Neural progenitor cell (in vitro differentiated cells): ENCODE measurements around the gene TMEM178B. TPM values are rescaled to one million over a fixed set of nuclear protein-coding genes. Genes with fewer than 3 reads are reported as not detected.
A peak's percentile ranks its signal among the peaks of the same experiment; 100 is the strongest.

Source experiments
- DNase-seq: peaks from one replicate; pipeline ENCODE4 v3.0.0-alpha.2; 2016; ENCODE audit warnings: low spot score
- H2AFZ ChIP-seq: fragments of 200-600 bp; sonication (generic); replicated peaks from 2 replicates; pipeline ENCODE4 v1.6.1; 2016; ENCODE audit warnings: antibody characterized with exemption
- H3F3A ChIP-seq: fragments of 200-600 bp; sonication (generic); 2 replicates; pipeline ENCODE4 v1.6.1; 2016; ENCODE audit warnings: antibody characterized with exemption, low read depth
- H3K27ac ChIP-seq: fragments of 200-600 bp; sonication (generic); 2 replicates; pipeline ENCODE4 v1.5.1; 2016; ENCODE audit warnings: mild to moderate bottlenecking
- H3K27me3 ChIP-seq: fragments of 200-600 bp; sonication (generic); 2 replicates; pipeline ENCODE4 v1.6.1; 2016; ENCODE audit warnings: mild to moderate bottlenecking, moderate library complexity
- H3K36me3 ChIP-seq: fragments of 200-600 bp; sonication (generic); 2 replicates; pipeline ENCODE4 v1.5.1; 2016
- H3K4me1 ChIP-seq: fragments of 200-600 bp; sonication (generic); 2 replicates; pipeline ENCODE4 v1.6.1; 2016; ENCODE audit warnings: mixed run types
- H3K4me2 ChIP-seq: fragments of 200-600 bp; sonication (generic); 2 replicates; pipeline ENCODE4 v1.6.1; 2016
- H3K4me3 ChIP-seq: fragments of 200-600 bp; sonication (generic); 2 replicates; pipeline ENCODE4 v1.5.1; 2016
- H3K79me2 ChIP-seq: fragments of 200-600 bp; sonication (generic); 2 replicates; pipeline ENCODE4 v1.6.1; 2016; ENCODE audit warnings: low read depth
- H3K9ac ChIP-seq: fragments of 200-600 bp; sonication (generic); 2 replicates; pipeline ENCODE4 v1.6.1; 2016
- H3K9me3 ChIP-seq: fragments of 200-600 bp; sonication (generic); 2 replicates; pipeline ENCODE4 v1.5.1; 2016; ENCODE audit warnings: low read depth
- H4K20me1 ChIP-seq: fragments of 200-600 bp; sonication (generic); 2 replicates; pipeline ENCODE4 v1.6.1; 2016; ENCODE audit warnings: low read depth
- H3K27ac Mint-ChIP-seq: 3 replicates; pipeline ENCODE4 v1.8.0; 2021; ENCODE audit warnings: mixed read lengths
- H3K27me3 Mint-ChIP-seq: 2 replicates; pipeline ENCODE4 v1.8.0; 2022; ENCODE audit warnings: low read depth, mild to moderate bottlenecking, inconsistent platforms, moderate library complexity, mixed read lengths; ENCODE audit not compliant: insufficient read depth
- H3K36me3 Mint-ChIP-seq: 3 replicates; pipeline ENCODE4 v1.8.0; 2021; ENCODE audit warnings: mixed read lengths
- H3K4me1 Mint-ChIP-seq: 3 replicates; pipeline ENCODE4 v1.8.0; 2021; ENCODE audit warnings: mixed read lengths
- H3K4me3 Mint-ChIP-seq: 3 replicates; pipeline ENCODE4 v1.8.0; 2021; ENCODE audit warnings: mild to moderate bottlenecking, moderate library complexity, mixed read lengths
- H3K9me3 Mint-ChIP-seq: 3 replicates; pipeline ENCODE4 v1.8.0; 2020; ENCODE audit warnings: mixed read lengths
- EZH2 ChIP-seq: fragments of 200-600 bp; sonication (generic); IDR thresholded peaks from 2 replicates; pipeline ENCODE4 v1.6.1; 2017; ENCODE audit warnings: antibody characterized with exemption, mild to moderate bottlenecking, moderate library complexity
- EZH2phosphoT487 ChIP-seq: fragments of 200-600 bp; sonication (generic); IDR thresholded peaks from 2 replicates; pipeline ENCODE4 v1.6.1; 2017; ENCODE audit warnings: antibody characterized with exemption
- total RNA-seq: library from RNA; depleted of rRNA; stranded (reverse); fragments of >200 nt; gene quantifications from 2 replicates; pipeline ENCODE4 v1.2.3, GENCODE V29; 2015; ENCODE audit warnings: low replicate concordance
- TF ChIP-seq, protein P1 (sequence below): fragments of 200-600 bp; sonication (generic); IDR thresholded peaks from 2 replicates; pipeline ENCODE4 v1.5.1; 2017; ENCODE audit warnings: antibody characterized with exemption, mild to moderate bottlenecking

TMEM178B gene
- total RNA-seq, 1 donor from 2014 or later, result 2.9 TPM

DNA sequence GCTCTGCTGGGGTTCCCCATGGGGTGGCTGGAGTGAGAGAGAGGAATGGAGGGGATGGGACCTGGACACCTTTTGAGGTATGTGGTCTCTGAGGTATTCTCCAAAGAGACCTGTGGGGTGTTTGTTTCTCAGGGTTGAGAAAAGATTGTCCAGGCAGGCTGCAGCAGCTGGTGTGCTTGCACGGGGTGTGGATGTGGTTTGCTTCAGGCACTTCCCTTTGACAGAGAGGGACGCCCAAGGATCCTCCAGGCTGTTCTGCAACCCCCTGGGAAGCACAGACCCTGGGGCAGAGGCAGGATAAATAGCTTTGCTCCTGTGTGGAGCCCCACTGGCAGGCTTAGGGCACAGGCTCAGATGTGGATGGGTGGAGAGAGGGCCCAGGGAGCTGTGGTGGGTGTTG lies 362.3 kb downstream of the TMEM178B start:
- H3K36me3 ChIP-seq, result no peaks in the 10 kb centered on the region
- H2AFZ ChIP-seq, result no peak overlapping the region
- no peak overlapping the region for H3K4me2 ChIP-seq
- H3K79me2 ChIP-seq, result no peaks in the 10 kb centered on the region
- Mint-ChIP-seq H3K36me3 (no peaks in the 10 kb centered on the region), H3K27ac (peak overlapping the region; percentile 51), H3K27me3 (peaks cover 3% of the 10 kb centered on the region), H3K4me1 (peaks cover 39% of the 10 kb centered on the region), H3K9me3 (no peaks in the 10 kb centered on the region), H3K4me3 (no peak overlapping the region)
- no peaks in the 10 kb centered on the region for H4K20me1 ChIP-seq
- TF ChIP-seq EZH2phosphoT487 (no peak), EZH2 (no peak)
- TF ChIP-seq, protein P1, sequence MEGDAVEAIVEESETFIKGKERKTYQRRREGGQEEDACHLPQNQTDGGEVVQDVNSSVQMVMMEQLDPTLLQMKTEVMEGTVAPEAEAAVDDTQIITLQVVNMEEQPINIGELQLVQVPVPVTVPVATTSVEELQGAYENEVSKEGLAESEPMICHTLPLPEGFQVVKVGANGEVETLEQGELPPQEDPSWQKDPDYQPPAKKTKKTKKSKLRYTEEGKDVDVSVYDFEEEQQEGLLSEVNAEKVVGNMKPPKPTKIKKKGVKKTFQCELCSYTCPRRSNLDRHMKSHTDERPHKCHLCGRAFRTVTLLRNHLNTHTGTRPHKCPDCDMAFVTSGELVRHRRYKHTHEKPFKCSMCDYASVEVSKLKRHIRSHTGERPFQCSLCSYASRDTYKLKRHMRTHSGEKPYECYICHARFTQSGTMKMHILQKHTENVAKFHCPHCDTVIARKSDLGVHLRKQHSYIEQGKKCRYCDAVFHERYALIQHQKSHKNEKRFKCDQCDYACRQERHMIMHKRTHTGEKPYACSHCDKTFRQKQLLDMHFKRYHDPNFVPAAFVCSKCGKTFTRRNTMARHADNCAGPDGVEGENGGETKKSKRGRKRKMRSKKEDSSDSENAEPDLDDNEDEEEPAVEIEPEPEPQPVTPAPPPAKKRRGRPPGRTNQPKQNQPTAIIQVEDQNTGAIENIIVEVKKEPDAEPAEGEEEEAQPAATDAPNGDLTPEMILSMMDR, result no peak
- DNase-seq, result no peak
- no peak overlapping the region for H3K9ac ChIP-seq
- H3K4me1 ChIP-seq, result peaks cover 12% of the 10 kb centered on the region
- peaks cover 2% of the 10 kb centered on the region for H3F3A ChIP-seq
- H3K27ac ChIP-seq, result no peak overlapping the region
- no peak overlapping the region for H3K4me3 ChIP-seq
- no peaks in the 10 kb centered on the region for H3K9me3 ChIP-seq
- H3K27me3 ChIP-seq, result no peaks in the 10 kb centered on the region

DNA sequence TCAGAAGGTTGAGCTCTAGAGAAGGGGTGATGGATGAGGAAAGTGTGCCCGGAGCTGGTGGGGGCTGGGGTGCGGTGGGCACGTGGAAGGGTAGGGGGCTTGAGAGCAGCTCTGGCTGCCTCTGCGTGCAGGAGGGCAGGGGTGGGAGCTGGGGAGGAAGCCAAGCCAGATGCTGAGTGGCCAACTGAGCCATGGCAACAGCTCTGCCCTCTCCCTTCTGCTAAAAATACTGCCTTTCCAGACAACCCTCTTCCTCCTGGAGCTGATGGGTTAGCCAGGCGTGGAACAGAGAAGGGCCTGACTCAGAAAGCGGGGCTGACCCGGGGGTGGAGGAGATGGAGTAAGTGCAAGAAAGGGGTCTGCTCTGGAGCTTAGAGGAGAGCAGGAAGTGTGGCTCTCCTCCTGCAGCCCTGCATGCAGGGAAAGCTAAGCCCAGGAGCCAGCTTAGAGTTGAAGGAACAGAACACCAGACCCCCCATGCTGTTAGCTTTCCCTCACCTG lies 362.8 kb downstream of the TMEM178B start:
- no peak for DNase-seq
- H3K79me2 ChIP-seq, result no peaks in the 10 kb centered on the region
- no peak overlapping the region for H3K4me3 ChIP-seq
- Mint-ChIP-seq H3K36me3 (no peaks in the 10 kb centered on the region), H3K27ac (peak overlapping the region; percentile 51), H3K9me3 (no peaks in the 10 kb centered on the region), H3K4me1 (peaks cover 34% of the 10 kb centered on the region), H3K4me3 (no peak overlapping the region), H3K27me3 (peaks cover 3% of the 10 kb centered on the region)
- no peaks in the 10 kb centered on the region for H3K36me3 ChIP-seq
- TF ChIP-seq, protein P1, result no peak
- TF ChIP-seq EZH2, result no peak
- TF ChIP-seq EZH2phosphoT487, result no peak
- no peak overlapping the region for H3K27ac ChIP-seq
- H3K9ac ChIP-seq, result no peak overlapping the region
- peaks cover 8% of the 10 kb centered on the region for H3K4me1 ChIP-seq
- H4K20me1 ChIP-seq, result no peaks in the 10 kb centered on the region
- no peaks in the 10 kb centered on the region for H3F3A ChIP-seq
- no peaks in the 10 kb centered on the region for H3K9me3 ChIP-seq
- H3K27me3 ChIP-seq, result no peaks in the 10 kb centered on the region
- no peak overlapping the region for H3K4me2 ChIP-seq
- H2AFZ ChIP-seq, result no peak overlapping the region

DNA sequence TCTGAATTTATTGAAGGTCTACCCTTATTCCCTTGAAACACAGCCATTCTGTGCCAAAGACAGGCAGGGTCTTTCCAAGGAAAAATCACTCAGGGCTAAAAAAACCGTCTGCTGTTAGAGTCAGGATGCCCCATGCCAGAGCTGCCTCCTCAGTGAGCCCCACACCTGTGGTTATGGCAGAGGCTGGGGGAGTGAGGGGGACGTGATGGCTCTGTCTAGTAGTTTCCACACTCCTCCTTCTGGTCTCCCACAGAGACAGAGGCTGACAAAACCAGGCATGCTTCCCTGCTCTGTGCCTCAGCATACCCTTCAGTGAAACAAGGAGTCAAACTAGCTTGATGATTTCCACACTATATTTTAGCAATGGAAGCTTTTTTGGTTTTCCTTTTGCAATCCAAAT lies 365.3 kb downstream of the TMEM178B start:
- Histone ChIP-seq H3K27ac (no peak overlapping the region), H3K27me3 (no peaks in the 10 kb centered on the region), H3F3A (no peaks in the 10 kb centered on the region), H4K20me1 (no peaks in the 10 kb centered on the region), H3K4me1 (no peaks in the 10 kb centered on the region), H3K9ac (no peak overlapping the region), H3K36me3 (no peaks in the 10 kb centered on the region), H3K9me3 (no peaks in the 10 kb centered on the region), H3K4me2 (no peak overlapping the region), H3K79me2 (no peaks in the 10 kb centered on the region), H2AFZ (no peak overlapping the region), H3K4me3 (no peak overlapping the region)
- DNase-seq, result no peak
- TF ChIP-seq EZH2, result no peak
- TF ChIP-seq, protein P1, result no peak
- no peak for TF ChIP-seq EZH2phosphoT487
- H3K36me3 Mint-ChIP-seq, result peaks cover 3% of the 10 kb centered on the region
- H3K4me1 Mint-ChIP-seq, result peaks cover 15% of the 10 kb centered on the region
- peaks cover 5% of the 10 kb centered on the region for H3K27me3 Mint-ChIP-seq
- no peak overlapping the region for H3K27ac Mint-ChIP-seq
- no peaks in the 10 kb centered on the region for H3K9me3 Mint-ChIP-seq
- H3K4me3 Mint-ChIP-seq, result no peak overlapping the region
